Measurements from ENCODE around the gene PSMA4.

GRCh38 chr15:78563092-78563491 is 22.8 kb downstream of the PSMA4 start:
- TF ChIP-seq POLR2A (IDR thresholded peaks at IDR 0.05), result no peak
- no peak for TF ChIP-seq CTCF (IDR thresholded peaks at IDR 0.05)

Measured in tibial nerve (tissue), 3 donors.